ENCODE measurements around the gene C14orf180.

C14orf180 gene

DNA sequence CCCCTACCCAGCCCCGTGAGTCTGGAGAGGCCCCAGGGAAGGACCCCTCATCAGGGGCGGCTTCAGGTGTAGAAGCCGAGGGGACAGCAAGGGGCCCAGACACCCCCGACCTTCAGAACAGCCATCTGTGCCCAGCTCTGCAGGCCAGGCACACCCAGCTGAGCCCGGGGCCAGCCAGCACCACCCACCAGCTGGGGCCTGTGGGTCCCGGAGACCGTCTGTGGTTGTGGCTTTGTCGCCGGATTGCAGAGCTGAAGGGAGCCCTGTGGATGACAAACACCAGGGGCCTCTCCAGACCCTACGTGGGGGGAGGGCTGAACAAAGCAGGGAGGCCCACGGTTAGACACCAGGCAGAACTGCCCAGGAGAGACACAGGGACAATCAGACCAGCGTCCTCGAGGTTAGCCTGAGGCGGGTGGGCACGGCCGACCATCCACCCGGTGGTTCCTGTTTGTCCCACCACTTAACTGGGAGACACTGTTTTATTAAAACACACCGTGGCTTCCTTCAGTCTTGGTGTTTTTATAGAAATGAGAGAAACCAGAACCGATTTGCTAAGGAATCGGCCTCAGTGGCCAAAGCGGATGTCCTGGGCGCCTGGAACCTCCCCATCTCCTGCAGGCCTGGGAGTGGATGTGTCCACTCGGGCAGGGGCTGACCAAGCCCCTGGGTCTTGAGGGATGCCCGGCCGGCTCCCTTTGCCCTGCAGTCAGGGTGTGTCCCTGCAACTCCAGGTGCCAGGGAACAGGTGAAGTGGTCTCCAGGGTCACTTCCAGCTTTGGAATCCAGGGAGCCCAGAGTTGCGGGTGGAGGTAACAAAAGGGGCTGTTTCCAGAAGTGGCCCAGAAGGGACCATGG, 10.0 kb downstream of the C14orf180 start:
- DNase-seq (ENCODE audit: low spot score in 2 of 2), result no peak
- no peaks in the 10 kb centered on the region for H3K9me3 Mint-ChIP-seq
- no peak for ATAC-seq
- H3K4me1 Mint-ChIP-seq, result peaks cover 5% of the 10 kb centered on the region
- no peaks in the 10 kb centered on the region for H3K36me3 Mint-ChIP-seq
- no peak overlapping the region for H3K27ac Mint-ChIP-seq
- no peak overlapping the region for H3K4me3 Mint-ChIP-seq

DNA sequence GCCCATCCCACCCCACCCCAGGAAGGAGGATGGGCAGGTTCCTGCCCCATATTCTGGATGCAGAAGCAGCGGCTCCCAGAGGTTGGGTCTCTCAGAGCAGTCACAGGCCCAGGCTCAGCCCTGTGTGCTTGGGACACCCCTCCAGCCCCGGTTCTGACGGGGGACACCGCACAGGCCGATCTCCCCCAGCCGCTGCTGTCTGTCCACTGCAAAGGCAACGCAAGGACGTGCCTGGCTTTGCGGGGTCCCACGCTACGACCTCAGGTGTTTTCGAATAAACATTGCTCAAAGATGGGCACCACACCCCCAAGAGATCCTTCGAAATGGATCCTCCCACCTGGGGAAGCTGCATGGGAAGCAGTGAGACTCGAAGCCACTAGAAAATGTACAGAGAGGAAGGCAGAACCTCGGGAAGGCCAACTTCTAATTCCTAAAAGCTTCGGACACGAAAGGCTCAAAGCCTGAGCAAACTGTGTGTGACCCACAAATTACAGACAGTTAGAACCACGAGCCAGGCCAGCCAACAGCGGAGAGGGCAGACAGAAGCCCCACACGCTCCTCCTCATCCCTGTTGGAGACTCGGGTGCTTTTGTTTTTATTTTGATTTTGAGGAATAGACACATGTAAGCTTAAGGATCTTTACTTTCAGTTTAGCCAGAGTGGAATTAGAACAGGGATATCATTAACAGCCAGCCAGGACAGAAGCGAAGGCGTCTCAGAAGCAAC, 10.8 kb downstream of the C14orf180 start:
- Mint-ChIP-seq H3K36me3 (no peaks in the 10 kb centered on the region), H3K9me3 (no peaks in the 10 kb centered on the region), H3K4me1 (peaks cover 5% of the 10 kb centered on the region), H3K4me3 (no peak overlapping the region), H3K27ac (no peak overlapping the region)
- DNase-seq (ENCODE audit: low spot score in 2 of 2), result no peak
- ATAC-seq, result no peak

DNA sequence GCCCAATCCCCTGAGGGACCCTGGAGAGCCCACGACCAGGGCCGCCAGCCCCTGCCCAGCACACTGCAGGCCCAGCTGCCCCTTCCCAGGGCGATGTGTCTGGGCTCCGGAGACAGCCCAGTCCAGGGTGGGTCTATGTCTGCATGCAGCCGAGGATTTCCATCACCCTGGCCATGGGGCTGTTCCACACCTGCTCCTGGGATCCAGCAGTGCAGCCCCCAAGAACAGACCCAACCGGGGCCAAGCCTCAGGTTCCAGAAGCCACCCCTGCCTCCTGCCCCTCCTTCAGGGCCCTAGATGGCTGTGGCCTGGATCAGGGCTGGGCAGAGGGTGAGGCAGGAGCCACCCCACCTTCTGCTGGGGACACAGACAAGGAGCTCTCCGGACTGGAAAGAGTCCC, 11.5 kb downstream of the C14orf180 start:
- no peaks in the 10 kb centered on the region for H3K9me3 Mint-ChIP-seq
- ATAC-seq, result no peak
- peaks cover 5% of the 10 kb centered on the region for H3K4me1 Mint-ChIP-seq
- no peak overlapping the region for H3K4me3 Mint-ChIP-seq
- no peaks in the 10 kb centered on the region for H3K36me3 Mint-ChIP-seq
- no peak for DNase-seq (ENCODE audit: low spot score in 2 of 2)
- H3K27ac Mint-ChIP-seq, result no peak overlapping the region

DNA sequence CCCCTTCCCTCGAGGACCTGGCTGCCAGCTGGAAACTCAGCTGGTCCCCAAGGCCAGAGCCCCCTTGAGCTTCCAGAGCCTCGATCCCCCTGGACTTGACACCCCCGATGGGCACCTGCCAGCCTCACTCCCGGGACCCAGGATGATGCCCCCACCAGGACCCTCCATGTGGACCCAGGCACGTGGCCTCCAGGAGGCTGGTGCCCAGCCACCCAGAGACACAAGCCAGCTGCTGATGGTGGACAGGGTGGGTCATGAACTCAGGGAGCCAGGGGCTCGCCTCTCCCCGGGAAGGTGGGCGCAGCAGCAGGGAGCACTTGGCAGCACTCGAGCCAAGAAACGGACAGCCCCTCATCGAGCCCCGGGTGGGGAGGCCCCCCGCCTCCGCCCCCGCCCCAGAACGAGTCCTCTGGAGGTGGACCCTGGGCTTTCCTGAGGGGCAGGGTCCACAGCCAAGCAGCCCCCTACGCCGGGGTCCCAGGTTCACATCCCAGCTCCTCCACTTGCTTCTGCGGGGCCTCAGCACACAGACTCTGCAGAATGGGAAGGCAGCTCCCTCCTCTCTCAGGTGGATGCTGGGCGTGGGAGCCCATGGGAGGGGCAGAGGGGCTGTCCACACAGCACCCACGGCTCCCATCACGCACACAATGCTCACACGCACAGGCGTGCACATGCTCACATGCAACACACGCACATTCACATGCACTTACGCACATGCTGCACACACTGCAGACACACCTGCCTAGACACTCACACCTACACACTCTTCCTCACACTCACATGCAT, 12.1 kb downstream of the C14orf180 start:
- peaks cover 5% of the 10 kb centered on the region for H3K4me1 Mint-ChIP-seq
- ATAC-seq (no peak), DNase-seq (ENCODE audit: low spot score in 2 of 2) (no peak)
- H3K4me3 Mint-ChIP-seq, result no peak overlapping the region
- no peak overlapping the region for H3K27ac Mint-ChIP-seq
- no peaks in the 10 kb centered on the region for H3K9me3 Mint-ChIP-seq
- H3K36me3 Mint-ChIP-seq, result no peaks in the 10 kb centered on the region

DNA sequence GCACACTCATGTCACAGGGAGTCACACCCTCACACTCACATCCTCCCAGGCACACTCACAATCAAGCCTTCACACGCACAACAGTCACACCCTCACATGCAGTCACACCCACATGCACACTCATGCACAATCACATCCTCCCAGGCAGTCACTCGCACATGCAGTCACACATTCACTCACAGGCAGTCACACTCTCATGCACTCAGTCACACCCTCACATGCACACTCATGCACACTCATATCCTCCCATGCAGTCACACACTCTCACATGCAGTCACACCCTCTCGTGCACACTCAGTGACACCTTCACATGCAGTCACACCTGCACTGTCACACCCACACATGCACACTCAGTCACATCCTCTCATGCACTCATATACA, 12.7 kb downstream of the C14orf180 start:
- DNase-seq (ENCODE audit: low spot score in 2 of 2) (no peak), ATAC-seq (no peak)
- Mint-ChIP-seq H3K4me1 (peaks cover 5% of the 10 kb centered on the region), H3K36me3 (no peaks in the 10 kb centered on the region), H3K4me3 (no peak overlapping the region), H3K27ac (no peak overlapping the region), H3K9me3 (no peaks in the 10 kb centered on the region)

DNA sequence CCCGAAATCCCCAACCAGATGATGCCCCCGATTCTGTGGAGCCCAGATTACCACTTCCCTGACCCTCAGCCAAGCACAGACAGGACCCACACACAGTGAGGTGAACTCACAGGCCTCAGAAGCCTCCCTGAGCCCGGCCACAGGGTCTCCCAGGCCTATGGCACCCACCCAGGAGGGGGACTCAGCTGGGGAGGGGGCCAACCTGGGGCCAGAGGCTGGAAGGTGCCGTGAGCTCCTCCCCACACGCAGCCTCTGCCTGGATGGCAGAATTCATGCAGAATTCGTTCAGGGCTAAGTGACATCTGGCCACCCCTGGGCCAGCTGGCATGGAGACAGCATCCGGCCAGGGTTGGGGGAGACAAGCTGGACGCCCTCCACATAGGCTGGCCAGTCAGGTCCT, 13.2 kb downstream of the C14orf180 start:
- DNase-seq (ENCODE audit: low spot score in 2 of 2), result no peak
- Mint-ChIP-seq H3K4me3 (no peak overlapping the region), H3K4me1 (peaks cover 5% of the 10 kb centered on the region), H3K27ac (no peak overlapping the region), H3K36me3 (no peaks in the 10 kb centered on the region), H3K9me3 (no peaks in the 10 kb centered on the region)
- no peak for ATAC-seq

DNA sequence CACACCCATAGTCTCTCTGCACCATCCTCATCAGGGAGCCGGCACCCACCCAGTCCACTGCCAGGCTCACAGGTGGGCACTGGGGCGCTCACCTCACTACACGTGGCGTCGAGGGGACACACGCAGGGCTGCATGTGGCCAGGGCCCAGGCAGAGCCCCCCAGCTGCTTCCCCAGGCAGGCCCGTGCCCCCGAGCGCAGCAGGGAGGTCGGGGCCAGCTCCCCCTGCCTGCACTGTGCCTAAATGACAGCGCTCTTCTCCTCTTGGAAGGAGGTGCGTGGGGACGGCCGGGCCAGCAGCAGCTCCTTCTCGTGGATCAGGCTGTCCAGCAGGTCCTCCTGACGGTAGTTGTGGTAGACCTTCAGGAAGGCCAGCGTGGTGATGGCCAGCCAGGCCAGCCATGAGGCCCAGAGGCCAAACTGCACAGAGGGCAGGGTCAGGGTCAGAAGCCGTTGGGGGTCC, 13.7 kb downstream of the C14orf180 start:
- no peaks in the 10 kb centered on the region for H3K9me3 Mint-ChIP-seq
- H3K4me1 Mint-ChIP-seq, result peaks cover 5% of the 10 kb centered on the region
- H3K27ac Mint-ChIP-seq, result no peak overlapping the region
- DNase-seq (ENCODE audit: low spot score in 2 of 2) (no peak), ATAC-seq (no peak)
- H3K4me3 Mint-ChIP-seq, result no peak overlapping the region
- no peaks in the 10 kb centered on the region for H3K36me3 Mint-ChIP-seq

DNA sequence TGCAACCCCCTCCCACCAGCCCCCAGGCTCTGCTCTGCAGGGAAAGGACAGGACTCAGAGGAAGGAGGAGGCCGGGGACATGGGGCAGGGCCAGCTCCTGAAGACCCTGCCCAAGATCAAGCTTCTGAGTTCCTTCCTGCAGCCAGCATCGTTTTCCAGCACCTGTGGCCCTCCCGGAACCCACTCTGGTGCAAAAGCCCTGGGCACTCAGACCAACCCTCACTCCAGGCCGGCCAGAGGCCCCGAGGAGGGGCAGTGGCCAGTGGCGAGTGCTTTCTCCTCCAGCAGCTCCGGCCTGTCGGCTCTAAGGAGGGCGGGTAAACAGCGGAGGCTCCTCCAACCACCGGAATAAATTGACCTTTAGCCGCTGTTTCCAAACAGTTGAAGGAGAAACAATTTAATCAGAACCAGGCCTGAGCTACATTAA, 14.2 kb downstream of the C14orf180 start:
- no peak for DNase-seq (ENCODE audit: low spot score in 2 of 2)
- H3K4me3 Mint-ChIP-seq, result no peak overlapping the region
- H3K9me3 Mint-ChIP-seq, result no peaks in the 10 kb centered on the region
- ATAC-seq, result no peak
- H3K27ac Mint-ChIP-seq, result no peak overlapping the region
- H3K4me1 Mint-ChIP-seq, result peaks cover 5% of the 10 kb centered on the region
- no peaks in the 10 kb centered on the region for H3K36me3 Mint-ChIP-seq

DNA sequence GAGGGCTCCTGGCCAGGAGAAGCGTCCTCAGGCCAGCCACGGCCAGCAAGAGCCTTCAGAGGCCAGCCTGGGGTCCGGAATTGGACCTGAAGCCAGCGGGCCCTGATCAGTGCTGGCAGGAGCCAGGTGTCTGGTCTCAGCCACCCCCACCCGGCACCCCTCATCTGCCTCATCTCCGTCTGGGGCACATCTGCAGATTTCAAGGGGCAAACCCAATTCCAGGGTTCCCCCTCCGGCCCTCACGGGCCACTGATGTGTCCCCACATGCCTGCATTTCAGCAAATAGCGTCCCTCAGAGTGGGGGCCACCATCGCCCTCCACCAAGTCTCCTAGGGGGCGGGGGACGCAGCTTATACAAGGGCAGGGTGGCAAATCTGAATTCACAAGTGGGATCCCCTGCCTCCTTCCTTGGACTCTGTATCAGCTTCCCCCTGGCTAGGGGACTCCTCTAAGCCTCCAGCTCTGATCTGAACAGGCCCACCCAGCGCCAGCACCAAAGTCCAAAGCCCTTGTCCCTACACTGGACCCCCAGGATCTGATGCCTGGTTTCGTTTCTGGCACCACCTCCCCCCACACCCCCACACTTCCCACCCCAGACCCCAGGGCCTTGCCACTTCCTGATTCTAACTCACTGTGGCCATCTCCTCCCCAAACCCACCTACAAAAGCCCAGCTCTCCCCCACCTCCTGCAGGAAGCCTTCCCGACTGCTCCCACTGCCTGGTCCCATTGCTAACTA, 14.9 kb downstream of the C14orf180 start:
- H3K27ac Mint-ChIP-seq, result no peak overlapping the region
- no peaks in the 10 kb centered on the region for H3K36me3 Mint-ChIP-seq
- ATAC-seq (no peak), DNase-seq (ENCODE audit: low spot score in 2 of 2) (no peak)
- no peaks in the 10 kb centered on the region for H3K9me3 Mint-ChIP-seq
- H3K4me1 Mint-ChIP-seq, result peaks cover 5% of the 10 kb centered on the region
- H3K4me3 Mint-ChIP-seq, result no peak overlapping the region

DNA sequence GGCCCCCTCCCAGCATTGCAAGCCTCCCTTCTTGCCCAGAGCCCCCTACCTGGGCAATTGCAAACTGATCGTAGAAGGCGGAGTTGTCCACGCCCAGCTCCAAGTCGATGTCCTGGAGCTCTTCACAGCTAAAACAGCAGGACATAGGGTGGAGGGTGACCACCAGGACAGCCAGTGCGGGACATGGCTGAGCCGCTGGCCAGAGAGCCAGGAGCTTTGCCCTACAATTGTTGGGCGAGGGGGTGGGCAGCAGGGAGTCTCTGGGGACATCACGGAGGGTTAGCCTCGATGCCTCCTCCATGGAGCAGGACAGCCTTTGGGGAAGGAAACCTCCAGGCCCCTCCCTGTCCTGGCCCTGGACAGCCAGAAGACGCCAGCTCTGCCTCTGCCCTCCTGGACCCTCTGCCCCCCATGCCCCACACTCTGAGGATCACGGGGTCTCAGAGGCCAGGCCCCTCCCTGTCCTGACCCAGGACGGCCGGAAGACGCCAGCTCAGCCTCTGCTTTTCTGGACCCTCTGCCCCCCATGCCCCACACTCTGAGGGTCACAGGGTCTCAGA, 15.6 kb downstream of the C14orf180 start:
- Mint-ChIP-seq H3K4me3 (no peak overlapping the region), H3K9me3 (no peaks in the 10 kb centered on the region), H3K27ac (no peak overlapping the region), H3K36me3 (no peaks in the 10 kb centered on the region), H3K4me1 (peaks cover 5% of the 10 kb centered on the region)
- ATAC-seq, result no peak
- DNase-seq (ENCODE audit: low spot score in 2 of 2), result no peak

DNA sequence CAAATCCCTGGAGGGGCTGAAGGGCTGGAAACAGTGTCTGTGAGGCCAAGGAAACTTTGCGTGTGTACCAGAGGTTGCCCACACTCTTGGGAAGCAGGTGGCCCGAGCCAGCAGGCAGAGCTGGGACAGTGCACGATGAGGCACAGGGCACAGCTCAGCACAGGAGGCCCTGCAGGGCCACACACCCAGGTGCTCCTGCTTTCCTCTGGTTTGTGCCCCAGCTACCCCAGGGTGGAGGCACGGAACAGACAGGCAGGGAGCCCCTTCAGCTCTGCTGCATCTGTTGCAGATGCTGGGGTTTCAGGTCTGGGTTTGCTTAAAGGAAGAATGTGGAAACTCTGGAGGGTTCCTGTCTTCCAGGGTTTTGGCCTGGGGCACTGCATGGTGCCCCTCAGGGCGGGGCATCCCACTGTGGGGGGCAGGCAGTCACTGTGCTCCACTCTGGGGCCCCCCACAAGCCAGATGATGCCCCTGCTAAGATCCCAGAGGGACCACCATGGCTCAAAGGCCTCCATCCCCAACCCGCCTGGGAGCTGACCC, 16.4 kb downstream of the C14orf180 start:
- no peak overlapping the region for H3K4me3 Mint-ChIP-seq
- ATAC-seq (no peak), DNase-seq (ENCODE audit: low spot score in 2 of 2) (no peak)
- no peak overlapping the region for H3K27ac Mint-ChIP-seq
- no peaks in the 10 kb centered on the region for H3K4me1 Mint-ChIP-seq
- H3K36me3 Mint-ChIP-seq, result no peaks in the 10 kb centered on the region
- no peaks in the 10 kb centered on the region for H3K9me3 Mint-ChIP-seq

DNA sequence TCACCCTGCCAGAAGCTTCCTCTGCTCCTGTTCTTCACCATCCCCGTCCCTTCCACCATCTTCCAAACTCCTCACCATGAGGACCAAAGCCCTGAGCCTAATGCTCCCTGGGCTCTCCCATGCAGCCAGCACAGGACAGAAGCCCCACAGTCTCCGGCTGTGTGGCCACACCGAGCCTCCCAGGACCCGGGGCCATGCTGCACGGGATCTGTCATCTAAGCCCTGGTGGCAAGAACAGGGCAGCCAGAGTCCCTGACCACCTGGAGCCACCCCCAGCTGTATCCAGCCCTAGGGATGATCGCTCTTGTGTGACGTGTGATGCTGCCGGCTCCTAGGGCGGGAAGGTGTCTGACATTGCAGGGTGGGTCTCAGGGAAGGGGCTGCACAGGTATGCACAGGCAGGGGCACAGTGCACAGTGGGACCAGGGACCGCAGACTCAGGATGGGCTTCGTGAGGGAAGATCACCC, 16.9 kb downstream of the C14orf180 start:
- Mint-ChIP-seq H3K4me1 (no peaks in the 10 kb centered on the region), H3K4me3 (no peak overlapping the region), H3K27ac (no peak overlapping the region), H3K9me3 (no peaks in the 10 kb centered on the region), H3K36me3 (no peaks in the 10 kb centered on the region)
- DNase-seq (ENCODE audit: low spot score in 2 of 2) (no peak), ATAC-seq (no peak)

DNA sequence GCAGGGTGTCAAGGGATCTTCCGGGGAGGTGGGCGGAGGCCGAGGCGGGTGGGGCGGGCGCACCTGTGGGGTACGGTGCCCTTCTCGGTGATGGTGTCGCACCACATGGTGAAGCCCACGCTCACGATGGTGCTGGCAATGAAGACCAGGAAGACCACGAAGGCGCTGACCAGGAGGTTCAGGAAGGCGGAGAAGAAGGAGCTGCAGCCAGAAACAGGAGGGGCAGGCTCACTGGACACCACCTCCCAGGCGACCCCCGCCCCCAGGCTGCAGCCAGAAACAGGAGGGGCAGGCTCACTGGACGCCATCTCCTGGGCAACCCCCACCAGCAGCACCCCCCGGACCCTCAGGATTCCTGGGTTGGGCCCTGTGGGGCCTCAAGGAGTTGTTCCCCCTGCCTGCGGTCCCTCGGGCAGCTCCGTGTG, 17.4 kb downstream of the C14orf180 start:
- DNase-seq (ENCODE audit: low spot score in 2 of 2) (no peak), ATAC-seq (no peak)
- H3K4me1 Mint-ChIP-seq, result no peaks in the 10 kb centered on the region
- H3K27ac Mint-ChIP-seq, result no peak overlapping the region
- no peaks in the 10 kb centered on the region for H3K36me3 Mint-ChIP-seq
- H3K4me3 Mint-ChIP-seq, result no peak overlapping the region
- no peaks in the 10 kb centered on the region for H3K9me3 Mint-ChIP-seq

DNA sequence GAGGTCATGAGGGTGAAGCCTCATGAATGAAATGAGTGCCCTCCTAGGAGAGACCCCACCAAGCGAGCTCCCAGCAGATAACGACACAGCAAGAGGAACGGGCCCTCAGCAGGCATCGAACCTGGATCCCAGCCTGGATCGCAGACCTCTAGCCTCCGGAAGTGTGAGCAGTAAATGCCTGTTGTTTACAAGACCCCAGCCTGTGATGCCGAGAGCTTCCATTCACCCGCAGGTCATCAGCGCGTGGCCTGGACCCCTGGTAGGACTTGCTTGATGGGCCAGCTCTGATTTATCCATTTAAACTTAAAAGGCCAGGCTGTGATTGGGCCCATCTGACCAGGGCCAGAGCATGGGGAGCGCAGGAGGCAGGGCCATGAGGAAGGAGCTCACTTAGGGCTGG, 18.0 kb downstream of the C14orf180 start:
- no peak overlapping the region for H3K4me3 Mint-ChIP-seq
- H3K4me1 Mint-ChIP-seq, result no peaks in the 10 kb centered on the region
- no peak for ATAC-seq

More for the DNA sequence above, 18.0 kb downstream of the C14orf180 start:
- no peaks in the 10 kb centered on the region for H3K36me3 Mint-ChIP-seq
- no peak overlapping the region for H3K27ac Mint-ChIP-seq
- DNase-seq (ENCODE audit: low spot score in 2 of 2), result no peak
- H3K9me3 Mint-ChIP-seq, result no peaks in the 10 kb centered on the region

Data from stimulated activated effector memory CD8-positive, alpha-beta T cell treated with anti-CD3 and anti-CD28 coated beads, Interleukin-12 subunit alpha, Interleukin-12 subunit beta, amount 100 ng/mL, for 72 hours (primary cell).